NB4 (cell line): ENCODE results near the gene NRXN3.

ENCODE experiments used
- POLR2A ChIP-seq: IDR thresholded peaks from 2 replicates; pipeline ENCODE4 v1.6.1; 2011; ENCODE audit warnings: mild to moderate bottlenecking; ENCODE audit not compliant: insufficient read length; ENCODE audit errors: extremely low read depth
- TF ChIP-seq, protein P1 (sequence below): IDR thresholded peaks from one replicate; pipeline ENCODE4 v1.5.1; 2012; ENCODE audit warnings: low read depth, low read length

DNA sequence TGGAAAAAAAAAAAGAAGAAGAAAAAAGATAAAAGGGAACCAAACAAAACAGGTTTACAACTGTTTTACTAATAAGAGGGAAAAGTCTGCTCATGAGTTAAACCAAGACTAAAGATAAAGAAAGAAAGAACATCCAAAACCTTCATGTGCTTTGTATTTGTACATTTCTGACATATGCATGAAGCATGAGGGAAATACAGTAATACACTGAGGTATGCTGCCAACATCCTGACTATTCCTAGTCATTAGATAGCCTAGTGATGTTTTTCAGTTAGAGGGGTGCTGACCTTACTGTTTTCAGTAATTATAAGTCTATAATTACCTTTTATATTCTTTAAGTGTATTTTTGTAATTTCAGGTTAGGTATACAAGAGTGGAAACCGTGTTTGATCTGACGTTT lies 1247.8 kb downstream of the NRXN3 start:
- TF ChIP-seq, protein P1, sequence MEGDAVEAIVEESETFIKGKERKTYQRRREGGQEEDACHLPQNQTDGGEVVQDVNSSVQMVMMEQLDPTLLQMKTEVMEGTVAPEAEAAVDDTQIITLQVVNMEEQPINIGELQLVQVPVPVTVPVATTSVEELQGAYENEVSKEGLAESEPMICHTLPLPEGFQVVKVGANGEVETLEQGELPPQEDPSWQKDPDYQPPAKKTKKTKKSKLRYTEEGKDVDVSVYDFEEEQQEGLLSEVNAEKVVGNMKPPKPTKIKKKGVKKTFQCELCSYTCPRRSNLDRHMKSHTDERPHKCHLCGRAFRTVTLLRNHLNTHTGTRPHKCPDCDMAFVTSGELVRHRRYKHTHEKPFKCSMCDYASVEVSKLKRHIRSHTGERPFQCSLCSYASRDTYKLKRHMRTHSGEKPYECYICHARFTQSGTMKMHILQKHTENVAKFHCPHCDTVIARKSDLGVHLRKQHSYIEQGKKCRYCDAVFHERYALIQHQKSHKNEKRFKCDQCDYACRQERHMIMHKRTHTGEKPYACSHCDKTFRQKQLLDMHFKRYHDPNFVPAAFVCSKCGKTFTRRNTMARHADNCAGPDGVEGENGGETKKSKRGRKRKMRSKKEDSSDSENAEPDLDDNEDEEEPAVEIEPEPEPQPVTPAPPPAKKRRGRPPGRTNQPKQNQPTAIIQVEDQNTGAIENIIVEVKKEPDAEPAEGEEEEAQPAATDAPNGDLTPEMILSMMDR: no peak
- TF ChIP-seq POLR2A: no peak
